ENCODE data around the gene ZCCHC8. TPM values are rescaled to one million over a fixed set of nuclear protein-coding genes. Genes with fewer than 3 reads are reported as not detected.
A peak's percentile ranks its signal among the peaks of the same experiment; 100 is the strongest.
"Not testable (repeated sequence)": the region's sequence is repeated elsewhere in the genome, so short reads cannot be mapped to it uniquely, and the experiment has no call there.

Gene ZCCHC8
- total RNA-seq, 1 donor from 2014 or later = 10.1 TPM

DNA sequence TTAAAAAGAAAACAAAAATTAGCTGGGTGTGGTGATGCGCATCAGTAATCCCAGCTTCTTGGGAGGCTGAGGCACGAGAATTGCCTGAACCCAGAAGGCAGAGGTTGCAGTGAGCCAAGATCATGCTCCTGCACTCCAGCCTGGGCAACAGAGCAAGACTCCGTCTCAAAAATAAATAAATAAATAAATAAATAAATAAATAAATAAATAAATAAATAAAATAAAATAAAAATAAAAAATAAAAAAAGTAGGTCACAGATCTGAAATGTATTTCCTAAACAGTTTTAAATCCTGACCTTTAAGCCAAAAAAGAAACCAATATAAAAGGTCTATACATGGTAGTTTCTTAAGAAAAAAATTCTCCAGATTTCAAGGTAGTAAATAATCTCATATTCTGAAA is 12.3 kb upstream of the ZCCHC8 start:
- not testable (repeated sequence) for DNase-seq (ENCODE audit: low read depth in 2 of 2)

DNA sequence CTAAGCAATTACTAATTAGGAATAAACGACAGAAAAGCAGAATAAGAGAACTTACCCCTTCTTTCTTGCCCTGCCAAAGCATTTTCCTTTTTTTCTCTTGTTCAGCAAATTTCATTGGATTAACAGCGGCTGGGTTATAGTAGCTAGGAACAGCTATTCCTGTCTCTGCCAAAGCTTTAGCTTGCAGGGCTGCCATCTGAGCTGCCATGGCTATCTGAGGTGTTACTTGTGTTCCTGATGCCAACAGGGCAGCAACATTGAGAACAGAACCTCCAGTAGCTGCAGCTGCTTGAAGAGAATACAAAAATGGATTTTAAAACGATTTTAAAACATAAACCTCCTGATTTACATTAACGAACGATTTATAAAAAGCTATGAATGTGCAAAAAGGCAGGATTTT is 7.4 kb upstream of the ZCCHC8 start:
- DNase-seq (ENCODE audit: low read depth in 2 of 2) = no peak

DNA sequence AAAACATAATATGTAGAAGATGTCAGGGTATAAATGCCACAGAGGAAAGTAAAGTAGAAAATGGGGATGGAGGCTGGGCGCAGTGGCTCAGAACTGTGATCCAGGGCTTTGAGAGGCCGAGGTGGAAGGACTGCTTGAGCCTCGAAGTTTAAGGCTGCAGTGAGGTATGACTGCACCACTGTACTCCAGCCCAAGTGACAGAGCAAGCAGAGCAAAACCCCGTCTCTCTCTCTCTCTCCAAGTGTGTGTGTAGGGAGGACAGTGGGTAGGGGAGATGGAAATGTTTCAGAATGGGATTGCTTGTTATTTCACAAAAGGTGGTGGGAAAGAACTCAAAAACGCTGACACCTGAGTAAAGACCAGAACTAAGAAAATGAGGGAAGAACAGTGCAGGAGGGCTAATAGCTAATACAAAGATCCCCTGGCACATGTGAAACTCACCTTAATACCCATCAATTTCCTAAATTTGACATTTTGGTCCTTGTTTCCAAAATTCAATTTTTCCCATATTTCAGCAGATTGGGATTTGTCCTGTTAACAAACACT is 5.7 kb upstream of the ZCCHC8 start:
- no peak for DNase-seq (ENCODE audit: low read depth in 2 of 2)

DNA sequence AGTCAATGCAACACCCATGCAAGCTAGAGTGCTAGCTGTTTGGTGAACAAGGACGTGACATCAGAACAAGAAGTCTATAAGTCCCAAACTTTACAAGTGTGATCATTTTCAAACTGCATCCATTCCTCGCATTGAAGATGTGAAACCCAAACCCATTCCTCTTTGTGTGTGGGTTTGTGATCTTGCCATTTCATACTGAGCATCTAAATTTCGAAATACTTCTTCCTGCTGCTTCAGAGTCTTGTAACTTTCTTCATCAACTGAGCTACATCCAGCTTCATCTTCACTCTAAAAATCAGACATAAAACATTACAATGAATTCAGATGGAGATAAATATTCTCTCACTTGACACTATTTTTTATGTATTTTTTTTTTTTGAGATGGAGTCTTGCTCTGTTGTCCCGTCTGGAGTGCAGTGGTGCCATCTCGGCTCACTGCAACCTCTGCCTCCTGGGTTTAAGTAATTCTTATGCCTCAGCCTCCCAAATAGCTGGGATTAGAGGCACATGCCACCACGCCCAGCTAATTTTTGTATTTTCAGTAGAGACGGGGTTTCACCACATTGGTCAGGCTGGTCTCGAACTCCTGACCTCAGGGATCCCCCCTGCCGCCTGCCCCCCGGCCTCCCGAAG is 4.8 kb upstream of the ZCCHC8 start:
- DNase-seq (ENCODE audit: low read depth in 2 of 2) = no peak

DNA sequence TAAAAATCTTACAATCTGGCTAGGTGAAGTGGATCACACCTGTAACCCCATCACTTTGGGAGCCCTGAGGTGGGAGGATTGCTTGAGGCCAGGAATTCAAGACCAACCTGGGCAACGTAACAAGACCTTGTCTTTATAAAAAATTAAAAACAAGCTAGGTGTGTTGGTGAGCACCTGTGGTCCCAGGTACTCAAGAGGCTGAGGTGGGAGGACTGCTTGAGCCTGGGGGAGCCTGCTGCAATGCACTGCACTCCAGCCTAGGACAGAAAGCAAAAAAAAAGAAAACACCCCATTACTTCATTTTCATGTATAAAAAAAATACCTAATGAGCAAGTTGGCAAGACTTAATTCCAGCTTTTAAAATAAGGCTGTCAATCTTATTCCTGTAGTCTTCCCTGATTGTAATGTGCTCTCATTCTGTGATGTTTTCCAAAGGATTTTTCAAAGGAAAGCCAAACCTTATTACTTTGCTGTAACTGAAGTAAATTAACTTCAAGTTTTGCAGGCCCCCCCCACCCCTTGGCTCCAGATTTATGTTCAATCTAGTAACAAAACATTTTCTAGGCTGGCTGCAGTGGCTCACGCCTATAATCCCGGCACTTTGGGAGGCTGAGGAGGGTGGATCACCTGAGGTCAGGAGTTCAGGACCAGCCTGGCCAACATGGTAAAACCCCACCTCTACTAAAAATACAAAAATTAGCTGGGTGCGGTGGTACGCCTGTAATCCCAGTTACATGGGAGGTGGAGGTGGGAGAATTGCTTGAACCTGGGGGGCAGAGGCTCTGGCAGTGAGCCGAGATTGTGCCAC is 3.3 kb upstream of the ZCCHC8 start:
- no peak for DNase-seq (ENCODE audit: low read depth in 2 of 2)

DNA sequence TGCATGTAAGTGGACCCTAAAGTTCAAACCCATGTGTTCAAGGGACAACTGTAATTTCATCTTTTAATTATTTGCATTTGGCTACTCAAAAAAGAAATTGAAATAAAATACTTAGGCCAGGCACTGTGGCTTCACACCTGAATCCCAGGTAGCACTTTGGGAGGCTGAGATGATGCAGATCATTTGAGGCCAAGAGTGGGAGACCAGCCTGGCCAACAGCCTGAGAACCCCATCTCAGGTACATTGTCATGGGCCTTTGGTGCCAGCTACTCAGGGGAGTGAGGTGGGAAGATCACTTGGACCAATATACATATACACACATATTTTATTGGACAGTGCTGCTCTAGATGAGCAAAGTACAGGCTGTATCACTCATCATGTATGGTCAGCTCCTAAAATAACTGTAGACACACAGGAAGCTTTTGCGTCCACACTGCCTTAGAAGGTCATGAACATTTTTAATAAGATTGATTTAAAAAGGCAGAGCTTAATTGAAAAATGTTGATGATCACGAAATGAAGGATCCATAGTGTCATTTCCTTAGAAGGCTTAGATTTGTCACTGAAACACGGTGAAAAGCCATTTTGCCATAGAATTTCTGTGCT is 2.5 kb upstream of the ZCCHC8 start:
- no peak for DNase-seq (ENCODE audit: low read depth in 2 of 2)

DNA sequence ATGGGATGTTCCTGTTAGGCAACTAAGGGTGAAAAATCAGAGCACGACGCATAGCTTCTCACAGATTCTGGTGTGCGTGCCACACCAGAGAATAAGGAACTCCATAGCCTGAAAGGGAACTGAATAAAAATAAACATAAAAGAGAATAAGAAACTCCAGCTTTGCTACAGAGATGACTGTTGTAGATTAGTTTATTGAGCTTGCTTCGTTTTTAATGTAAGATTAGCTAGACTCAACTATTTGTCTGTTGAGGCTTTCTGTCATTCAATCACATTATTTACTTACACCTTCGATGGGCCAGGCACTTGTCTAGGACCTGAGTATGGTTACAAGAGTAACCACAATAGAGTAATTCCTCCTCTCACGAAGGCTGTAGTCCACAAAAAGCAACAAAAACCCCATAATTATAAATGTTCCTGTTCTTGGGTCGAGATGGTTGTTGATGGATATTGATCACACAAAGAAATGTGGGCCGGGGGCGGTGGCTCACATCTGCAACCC is 807 bp upstream of the ZCCHC8 start:
- no peak for DNase-seq (ENCODE audit: low read depth in 2 of 2)

DNA sequence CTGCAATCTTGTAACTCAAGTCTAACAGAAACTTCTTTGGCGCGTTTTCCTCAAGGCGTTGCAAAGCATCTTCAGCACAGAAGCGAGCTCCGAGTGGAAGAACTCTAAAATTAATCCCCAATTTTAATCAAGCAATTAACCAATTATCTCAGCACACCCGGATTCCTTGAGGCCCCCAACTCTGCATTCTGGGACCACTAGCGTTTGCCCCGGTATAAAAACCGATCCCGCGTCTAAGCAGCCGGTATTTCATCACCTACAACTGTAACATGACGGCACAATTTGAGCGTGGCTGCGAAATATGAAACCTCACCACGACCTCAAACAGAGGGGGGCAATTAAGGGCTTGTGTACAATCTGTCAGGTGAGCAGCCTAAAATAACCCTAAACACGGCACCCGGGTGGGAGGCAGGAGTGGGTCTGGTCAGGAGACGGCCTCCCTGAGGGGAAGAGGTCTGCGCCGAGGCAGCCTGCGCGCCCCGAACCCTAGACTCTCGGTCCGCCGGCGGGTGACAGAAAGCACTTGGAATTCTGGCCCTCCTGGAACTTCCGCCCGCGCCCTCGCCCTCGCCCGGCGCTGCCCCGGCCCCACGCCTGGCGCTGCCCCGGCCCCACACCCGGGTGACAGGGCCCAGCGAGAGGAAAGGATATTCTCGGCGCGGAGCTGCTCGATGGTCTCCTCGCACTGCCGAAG is 594 bp downstream of the ZCCHC8 start:
- peak; percentile 60 to 75 for DNase-seq (ENCODE audit: low read depth in 2 of 2)

DNA sequence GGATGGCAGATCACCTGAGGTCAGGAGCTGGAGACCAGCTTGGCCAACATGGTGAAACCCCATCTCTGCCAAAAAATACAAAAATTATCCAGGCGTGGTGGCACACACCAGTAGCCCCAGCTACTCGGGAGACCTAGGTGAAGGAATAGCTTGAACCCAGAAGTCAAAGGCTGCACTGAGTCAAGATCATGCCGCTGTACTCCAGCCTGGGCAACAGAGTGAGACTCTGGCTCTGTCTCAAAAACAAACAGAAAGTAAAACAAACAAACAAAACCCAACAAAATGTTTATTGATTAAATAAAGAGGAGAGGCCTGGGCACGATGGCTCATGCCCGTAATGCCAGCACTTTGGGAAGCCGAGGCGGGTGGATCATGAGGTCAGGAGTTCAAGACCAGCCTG is 5.5 kb downstream of the ZCCHC8 start:
- DNase-seq (ENCODE audit: low read depth in 2 of 2) = no peak

DNA sequence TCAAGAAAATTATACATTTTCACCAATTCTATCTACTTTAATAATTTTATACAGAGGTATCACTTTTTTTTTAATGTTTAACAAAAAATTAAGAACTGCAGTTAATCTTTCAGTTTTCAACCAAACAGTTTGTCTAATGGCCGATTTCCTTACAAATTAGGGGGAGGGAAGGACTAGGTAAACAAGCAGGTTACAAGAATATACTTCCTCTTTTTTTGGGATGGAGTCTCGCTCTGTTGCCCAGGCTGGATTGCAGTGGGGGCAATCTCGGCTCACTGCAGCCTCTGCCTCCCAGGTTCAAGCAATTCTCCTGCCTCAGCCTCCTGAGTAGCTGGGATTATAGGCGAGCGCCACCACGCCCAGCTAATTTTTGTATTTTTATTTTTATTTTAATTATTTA is 7.5 kb downstream of the ZCCHC8 start:
- DNase-seq (ENCODE audit: low read depth in 2 of 2) = not testable (repeated sequence)

DNA sequence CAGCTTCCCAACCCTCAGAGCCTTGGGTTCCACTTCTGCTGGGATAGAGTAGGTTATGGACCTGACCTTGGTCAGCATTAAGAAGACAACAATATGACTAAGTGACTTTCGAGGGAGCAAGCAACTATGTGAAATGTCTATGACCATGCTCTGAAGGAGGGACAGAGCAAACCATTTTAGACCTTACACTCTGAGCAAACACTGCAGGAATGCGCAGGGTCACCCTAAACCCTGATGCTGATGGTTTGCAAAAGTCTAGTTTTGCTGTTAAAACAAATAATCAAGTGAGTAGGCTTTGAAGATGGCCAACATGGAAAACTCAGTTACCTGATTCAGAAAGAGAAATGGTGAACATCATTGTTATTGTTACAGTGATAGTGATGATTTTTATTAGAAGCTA is 8.7 kb downstream of the ZCCHC8 start:
- no peak for DNase-seq (ENCODE audit: low read depth in 2 of 2)

DNA sequence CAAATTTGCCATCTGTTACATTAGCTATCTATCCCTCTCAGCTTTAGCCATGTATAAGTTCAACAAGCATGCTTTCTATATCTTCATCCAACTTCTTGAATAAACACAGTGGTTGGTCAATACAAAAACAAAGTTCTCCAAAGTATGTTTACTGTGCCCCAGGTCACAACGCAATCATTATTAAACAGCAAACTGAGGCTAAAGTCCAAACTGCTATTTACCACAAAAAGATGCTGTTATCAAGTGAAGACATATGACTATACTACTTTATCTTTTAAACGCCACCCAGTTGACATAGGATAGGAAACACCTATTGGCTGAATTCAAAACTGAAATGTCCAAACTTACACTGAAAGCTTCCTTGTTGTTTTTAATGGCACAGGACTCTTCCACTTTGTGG is 11.7 kb downstream of the ZCCHC8 start:
- no peak for DNase-seq (ENCODE audit: low read depth in 2 of 2)

DNA sequence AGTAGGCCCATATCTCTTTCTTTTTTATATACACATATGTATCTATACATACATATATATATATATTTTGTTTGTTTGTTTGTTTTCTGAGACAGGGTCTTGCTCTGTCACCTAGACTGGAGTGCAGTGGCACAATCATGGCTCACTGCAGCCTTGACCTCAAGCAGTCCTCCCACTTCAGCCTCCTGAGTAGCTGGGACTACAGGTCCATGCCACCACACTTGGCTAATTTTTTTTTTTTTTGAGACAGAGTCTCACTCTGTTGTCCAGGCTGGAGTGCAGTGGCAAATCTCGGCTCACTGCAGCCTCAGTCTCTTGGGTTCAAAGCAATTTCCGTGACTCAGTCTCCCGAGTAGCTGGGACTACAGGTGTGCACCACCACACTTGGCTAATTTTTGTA is 12.9 kb downstream of the ZCCHC8 start:
- DNase-seq (ENCODE audit: low read depth in 2 of 2) = not testable (repeated sequence)

DNA sequence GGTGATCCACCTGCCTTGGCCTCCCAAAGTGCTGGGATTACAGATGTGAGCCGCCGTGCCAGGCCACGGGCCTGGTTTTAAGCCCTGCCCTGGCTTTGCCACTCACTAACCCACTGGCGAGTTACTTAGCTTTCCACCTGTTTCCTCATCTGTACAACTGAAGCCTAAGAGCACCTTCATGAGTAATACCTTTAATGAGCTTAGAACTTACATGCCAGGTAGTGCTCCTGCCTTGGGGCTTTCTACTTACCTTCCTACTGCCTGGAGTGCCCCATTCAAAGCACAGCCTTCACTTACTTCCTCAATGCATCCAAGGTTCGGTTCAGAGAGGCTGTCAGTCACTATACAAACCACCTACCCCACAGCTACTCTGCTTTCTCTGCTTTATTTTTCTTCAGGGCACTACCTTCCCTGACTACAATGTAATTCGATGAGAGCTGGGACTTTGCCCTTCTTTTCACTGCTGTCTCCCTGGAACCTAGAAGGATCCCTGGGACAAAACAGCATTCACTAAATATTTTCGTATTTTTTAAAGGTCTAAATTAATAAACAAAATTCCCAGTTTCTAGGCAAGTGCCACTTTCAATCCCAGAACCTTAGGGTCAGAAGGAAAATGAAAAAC is 13.8 kb downstream of the ZCCHC8 start:
- no peak for DNase-seq (ENCODE audit: low read depth in 2 of 2)

DNA sequence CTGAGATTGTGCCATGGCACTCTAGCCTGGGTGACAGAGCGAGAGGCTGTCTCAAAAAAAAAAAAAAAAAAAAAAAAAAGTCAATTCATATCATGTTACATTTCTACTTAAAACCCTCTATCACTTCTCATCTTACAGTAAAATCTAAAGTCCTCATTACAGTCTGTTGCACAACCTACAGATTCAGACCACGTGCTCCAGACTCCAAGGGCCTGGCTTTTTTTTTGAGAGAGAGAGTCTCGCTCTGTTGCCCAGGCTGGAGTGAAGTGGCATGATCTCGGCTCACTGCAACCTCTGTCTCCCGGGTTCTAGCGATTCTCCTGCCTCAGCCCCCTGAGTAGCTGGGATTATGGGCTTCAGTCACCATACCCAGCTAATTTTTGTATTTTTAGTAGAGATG is 14.4 kb downstream of the ZCCHC8 start:
- DNase-seq (ENCODE audit: low read depth in 2 of 2) = not testable (repeated sequence)

DNA sequence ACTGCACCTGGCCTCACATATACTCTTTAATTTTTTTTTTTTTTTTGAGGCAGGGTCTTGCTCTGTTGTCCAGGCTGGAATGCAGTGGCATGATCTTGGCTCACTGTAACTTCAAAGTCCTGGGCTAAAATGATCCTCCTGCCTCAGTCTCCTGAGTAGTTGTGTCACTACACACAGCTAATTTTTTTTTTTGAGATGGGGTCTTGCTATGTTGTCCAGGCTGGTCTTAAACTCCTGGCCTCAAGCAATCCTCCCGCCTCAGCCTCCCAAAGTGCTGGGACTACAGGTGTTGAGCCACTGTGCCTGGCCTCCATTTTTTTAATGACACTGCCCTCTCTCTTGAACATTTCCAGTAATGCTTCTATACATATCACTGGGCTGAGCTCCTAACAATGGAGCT is 16.3 kb downstream of the ZCCHC8 start:
- DNase-seq (ENCODE audit: low read depth in 2 of 2) = not testable (repeated sequence)

DNA sequence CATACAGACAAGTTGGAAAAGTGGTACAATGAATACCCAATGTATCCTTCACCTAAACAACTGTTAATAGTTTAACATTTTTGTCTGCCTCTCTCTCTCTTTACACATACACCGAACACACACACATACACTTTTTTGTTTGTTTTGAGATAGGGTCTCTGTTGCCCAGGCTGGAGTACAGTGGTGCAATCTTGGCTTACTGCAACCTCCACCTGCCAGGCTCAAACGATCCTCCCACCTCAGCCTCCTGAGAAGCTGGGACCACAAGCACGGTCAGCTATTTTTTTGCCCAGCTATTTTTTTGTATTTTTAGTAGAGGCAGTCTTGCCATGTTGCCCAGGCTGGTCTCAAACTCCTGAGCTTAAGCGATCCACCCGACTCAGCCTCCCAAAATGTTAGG is 16.8 kb downstream of the ZCCHC8 start:
- no peak for DNase-seq (ENCODE audit: low read depth in 2 of 2)

DNA sequence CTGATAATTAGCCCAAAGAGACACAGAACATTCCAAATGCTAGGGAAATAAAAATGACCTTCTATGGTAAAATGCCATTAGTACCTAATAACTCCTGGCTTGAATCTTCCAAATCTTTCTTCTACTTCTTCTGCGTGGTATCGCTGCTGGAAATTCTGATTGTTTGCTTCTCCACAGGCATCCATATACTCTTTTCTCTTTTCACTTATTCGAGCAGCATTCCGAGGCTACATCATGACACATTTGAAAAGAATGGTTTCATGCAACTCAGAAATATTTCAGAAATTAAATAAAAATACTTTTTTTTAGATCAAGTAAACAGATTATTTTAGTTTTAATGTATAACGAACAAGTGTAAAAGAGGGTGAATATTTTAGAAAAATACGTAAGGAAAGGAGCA is 18.9 kb downstream of the ZCCHC8 start:
- no peak for DNase-seq (ENCODE audit: low read depth in 2 of 2)

DNA sequence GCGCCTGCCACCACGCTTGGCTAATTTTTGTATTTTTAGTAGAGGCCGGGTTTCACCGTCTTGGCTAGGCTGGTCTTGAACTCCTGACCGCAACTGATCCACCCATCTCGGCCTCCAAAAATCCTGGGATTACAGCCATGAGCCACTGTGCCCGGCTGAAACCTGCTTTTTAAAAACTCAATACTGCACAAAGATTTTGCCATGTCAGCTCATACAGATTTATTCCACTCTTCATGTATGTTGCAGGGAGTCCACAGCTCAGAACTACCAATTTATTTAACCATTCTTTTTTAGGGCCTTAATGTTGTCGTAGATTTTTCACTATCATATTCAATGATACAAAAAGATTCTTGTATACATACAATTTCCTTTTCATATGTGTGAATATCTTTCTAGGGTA is 20.0 kb downstream of the ZCCHC8 start:
- DNase-seq (ENCODE audit: low read depth in 2 of 2) = no peak

DNA sequence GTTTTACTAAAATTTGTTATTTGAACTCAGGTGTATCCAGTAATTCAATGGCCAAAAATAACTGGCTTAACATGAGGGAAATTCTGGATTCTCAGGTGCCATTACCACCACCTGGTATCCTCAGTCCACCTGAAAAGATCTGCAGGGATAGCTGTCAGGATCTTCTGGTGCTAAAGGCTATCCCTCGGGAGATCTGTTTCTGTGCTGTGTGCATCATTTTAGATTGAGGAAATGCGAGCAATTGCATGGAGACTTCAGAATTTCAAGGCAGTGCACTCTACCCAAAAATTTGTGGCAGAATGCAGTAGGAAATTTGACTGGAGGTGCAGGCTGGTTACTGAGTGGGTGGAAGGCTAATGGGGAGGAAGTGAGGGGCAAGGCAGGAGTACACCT is 26.4 kb downstream of the ZCCHC8 start:
- DNase-seq (ENCODE audit: low read depth in 2 of 2) = no peak
